A549 treated with CpdA at 1 μM for 4 hours (cell line): ENCODE data around the gene MAPKBP1. TPM values are rescaled to one million over a fixed set of nuclear protein-coding genes. Genes with fewer than 3 reads are reported as not detected.

Experiments used
- total RNA-seq: library from RNA; stranded (reverse); fragments of 200-300 nt; extraction: Qiagen RNA extraction; gene quantifications from 5 replicates; pipeline ENCODE4 v1.2.3, GENCODE V29; 2022; ENCODE audit warnings: low read depth

The MAPKBP1 gene
- total RNA-seq = 2.9 to 5.5 TPM (median 4.5 TPM) in 5 replicates

GRCh38 chr15:41774062-41774881 is at the start of gene MAPKBP1:
TSS of gene MAPKBP1 (plus strand) at chr15:41774484. CDS start at chr15:41775276, 792 bp downstream.

GRCh38 chr15:41827880-41828806 is 53.9 kb downstream of the MAPKBP1 start, which contains the start of gene JMJD7:
TSS of gene JMJD7 (plus strand) at chr15:41828092. CDS start at chr15:41828125, 33 bp downstream.

GRCh38 chr15:41838400-41838897 is 64.2 kb downstream of the MAPKBP1 start, which contains the start of gene PLA2G4B:
TSS of gene PLA2G4B (plus strand) at chr15:41838847. CDS start at chr15:41838914, 67 bp downstream.

Other genes starting within 250 kb of the MAPKBP1 start
- 9.2 to 14.5 TPM (median 12.7 TPM) in 5 replicates for gene RPAP1, start 230.2 kb upstream of the MAPKBP1 start, total RNA-seq
- gene TYRO3, start 215.3 kb upstream of the MAPKBP1 start, total RNA-seq = 11.0 to 13.2 TPM (median 12.4 TPM) in 5 replicates
- gene MGA, start 114.1 kb upstream of the MAPKBP1 start, total RNA-seq = 6.1 to 11.1 TPM (median 6.9 TPM) in 5 replicates
- 2.2 to 4.2 TPM (median 3.5 TPM) in 5 replicates for gene JMJD7, start 53.6 kb downstream of the MAPKBP1 start, total RNA-seq
- 1.4 to 3.3 TPM (median 1.8 TPM) in 5 replicates for gene PLA2G4B, start 64.4 kb downstream of the MAPKBP1 start, total RNA-seq
- gene SPTBN5, start 119.6 kb downstream of the MAPKBP1 start, total RNA-seq = 0.09 to 0.29 TPM (median 0.23 TPM) in 5 replicates
- 9.5 to 12.2 TPM (median 11.1 TPM) in 5 replicates for gene EHD4, start 198.1 kb downstream of the MAPKBP1 start, total RNA-seq
- gene PLA2G4E, start 246.6 kb downstream of the MAPKBP1 start, total RNA-seq = not detected in 5 replicates